ENCODE measurements around the gene PPP2R5C. TPM values are rescaled to one million over a fixed set of nuclear protein-coding genes. Genes with fewer than 3 reads are reported as not detected.
A peak's percentile ranks its signal among the peaks of the same experiment; 100 is the strongest.
"Not testable (repeated sequence)": the region's sequence is repeated elsewhere in the genome, so short reads cannot be mapped to it uniquely, and the experiment has no call there.

The PPP2R5C gene
- total and polyA plus RNA-seq, 4 experiments from 2014 or later = 273 to 620 (median 431) TPM

DNA sequence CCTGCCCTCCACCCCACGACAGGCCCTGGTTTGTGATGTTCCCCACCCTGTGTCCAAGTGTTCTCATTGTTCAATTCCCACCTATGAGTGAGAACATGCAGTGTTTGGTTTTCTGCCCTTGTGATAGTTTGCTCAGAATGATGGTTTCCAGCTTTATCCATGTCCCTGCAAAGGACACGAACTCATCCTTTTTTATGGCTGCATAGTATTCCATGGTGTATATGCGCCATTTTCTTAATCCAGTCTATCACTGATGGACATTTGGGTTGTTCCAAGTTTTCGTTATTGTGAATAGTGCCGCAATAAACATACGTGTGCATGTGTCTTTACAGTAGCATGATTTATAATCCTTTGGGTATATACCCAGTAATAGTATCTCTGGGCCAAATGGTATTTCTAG lies 17.1 kb upstream of the PPP2R5C start:
- H3K27ac Mint-ChIP-seq; POLR2A ChIA-PET (ENCODE audit: partially characterized antibody); H3K4me1 ChIP-seq (ENCODE audit: insufficient read depth, low read length); H3K4me3 Mint-ChIP-seq; H3K4me3 ChIP-seq (ENCODE audit: low read length in 2 of 2); H3K27me3 ChIP-seq (ENCODE audit: insufficient read depth, low read length); H3K27me3 Mint-ChIP-seq; intact Hi-C loops (cut with micrococcal nuclease); CTCF ChIA-PET (ENCODE audit: partially characterized antibody); H3K4me1 Mint-ChIP-seq; H3K9me3 ChIP-seq (ENCODE audit: control insufficient read depth in 1 of 2, low read length in 2 of 2); H3K27ac ChIP-seq (ENCODE audit: low read depth, low read length); DNase-seq; H3K36me3 ChIP-seq (ENCODE audit: insufficient read depth, low read length): not testable (repeated sequence)
- H3K36me3 Mint-ChIP-seq = peaks cover 8 to 16% of the 10 kb centered on the region in 2 donors
- H3K9me3 Mint-ChIP-seq = peaks cover 0 to 27% (median 18%) of the 10 kb centered on the region in 8 donors

DNA sequence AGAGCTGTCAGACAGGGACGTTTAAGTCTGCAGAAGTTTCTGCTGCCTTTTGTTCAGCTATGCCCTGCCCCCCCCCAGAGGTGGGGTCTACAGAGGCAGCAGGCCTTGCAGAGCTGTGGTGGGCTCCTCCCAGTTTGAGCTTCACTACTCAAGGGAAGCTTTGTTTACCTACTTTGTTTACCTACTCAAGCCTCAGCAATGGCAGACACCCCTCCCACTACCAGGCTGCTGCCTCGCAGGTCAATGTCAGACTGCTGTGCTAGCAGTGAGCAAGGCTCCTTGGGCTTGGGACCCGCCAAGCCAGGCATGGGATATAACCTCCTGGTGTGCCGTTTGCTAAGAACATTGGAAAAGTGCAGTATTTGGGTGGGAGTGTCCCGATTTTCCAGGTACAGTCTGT lies 11.8 kb upstream of the PPP2R5C start:
- H3K27ac ChIP-seq (ENCODE audit: low read depth, low read length); H3K36me3 Mint-ChIP-seq; H3K4me1 Mint-ChIP-seq; H3K4me3 ChIP-seq (ENCODE audit: low read length in 2 of 2); H3K9me3 Mint-ChIP-seq; H3K4me1 ChIP-seq (ENCODE audit: insufficient read depth, low read length); H3K27ac Mint-ChIP-seq; DNase-seq; H3K4me3 Mint-ChIP-seq; H3K36me3 ChIP-seq (ENCODE audit: insufficient read depth, low read length); intact Hi-C loops (cut with micrococcal nuclease); H3K27me3 ChIP-seq (ENCODE audit: insufficient read depth, low read length); H3K9me3 ChIP-seq (ENCODE audit: control insufficient read depth in 1 of 2, low read length in 2 of 2): not testable (repeated sequence)
- CTCF ChIA-PET (ENCODE audit: partially characterized antibody) = interaction anchor here (1.4 kb wide), 1 partner anchor 10 kb away, joined by 4 read pairs; no protein-coding TSS in a partner anchor
- POLR2A ChIA-PET (ENCODE audit: partially characterized antibody) = interaction anchor here (2.9 kb wide), 1 partner anchor 10 kb away, joined by 10 read pairs; no protein-coding TSS in a partner anchor
- H3K27me3 Mint-ChIP-seq = peaks cover 9 to 17% of the 10 kb centered on the region in 2 donors

GRCh38 chr14:101754893-101755292 lies 6.6 kb upstream of the PPP2R5C start:
- H3K27me3 ChIP-seq (ENCODE audit: insufficient read depth, low read length) = no peaks in the 10 kb centered on the region
- CTCF ChIA-PET (ENCODE audit: partially characterized antibody) = no interaction called here
- no peaks in the 10 kb centered on the region for H3K9me3 ChIP-seq (ENCODE audit: control insufficient read depth in 1 of 2, low read length in 2 of 2)
- Mint-ChIP-seq H3K27me3 (peaks cover 13 to 17% of the 10 kb centered on the region in 2 donors), H3K4me1 (peaks cover 2 to 13% (median 9%) of the 10 kb centered on the region in 4 donors), H3K4me3 (no peak overlapping the region), H3K9me3 (peaks cover 0 to 7% (median 3%) of the 10 kb centered on the region in 8 donors), H3K36me3 (peaks cover 0 to 4% of the 10 kb centered on the region in 2 donors), H3K27ac (no peak overlapping the region)
- no peak for DNase-seq
- no peak overlapping the region for H3K4me3 ChIP-seq (ENCODE audit: low read length in 2 of 2)
- H3K4me1 ChIP-seq (ENCODE audit: insufficient read depth, low read length) = peaks cover 7% of the 10 kb centered on the region
- no peak overlapping the region for H3K27ac ChIP-seq (ENCODE audit: low read depth, low read length)
- H3K36me3 ChIP-seq (ENCODE audit: insufficient read depth, low read length) = no peaks in the 10 kb centered on the region
- intact Hi-C loops (cut with micrococcal nuclease) = no loop called here
- POLR2A ChIA-PET (ENCODE audit: partially characterized antibody) = no interaction called here

GRCh38 chr14:101755591-101756324 lies 5.8 kb upstream of the PPP2R5C start:
- Histone ChIP-seq H3K27me3 (ENCODE audit: insufficient read depth, low read length) (no peaks in the 10 kb centered on the region), H3K36me3 (ENCODE audit: insufficient read depth, low read length) (no peaks in the 10 kb centered on the region), H3K4me1 (ENCODE audit: insufficient read depth, low read length) (peaks cover 10% of the 10 kb centered on the region), H3K4me3 (ENCODE audit: low read length in 2 of 2) (no peak overlapping the region), H3K9me3 (ENCODE audit: control insufficient read depth in 1 of 2, low read length in 2 of 2) (no peaks in the 10 kb centered on the region), H3K27ac (ENCODE audit: low read depth, low read length) (no peak overlapping the region)
- Mint-ChIP-seq H3K27me3 (peaks cover 13 to 15% of the 10 kb centered on the region in 2 donors), H3K4me3 (no peak overlapping the region), H3K27ac (no peak overlapping the region), H3K36me3 (peaks cover 4% of the 10 kb centered on the region in 2 donors), H3K9me3 (peaks cover 0 to 7% (median 3%) of the 10 kb centered on the region in 8 donors), H3K4me1 (peaks cover 5 to 16% (median 13%) of the 10 kb centered on the region in 4 donors)
- CTCF ChIA-PET (ENCODE audit: partially characterized antibody) = no interaction called here
- DNase-seq = no peak
- intact Hi-C loops (cut with micrococcal nuclease) = no loop called here
- POLR2A ChIA-PET (ENCODE audit: partially characterized antibody) = no interaction called here

DNA sequence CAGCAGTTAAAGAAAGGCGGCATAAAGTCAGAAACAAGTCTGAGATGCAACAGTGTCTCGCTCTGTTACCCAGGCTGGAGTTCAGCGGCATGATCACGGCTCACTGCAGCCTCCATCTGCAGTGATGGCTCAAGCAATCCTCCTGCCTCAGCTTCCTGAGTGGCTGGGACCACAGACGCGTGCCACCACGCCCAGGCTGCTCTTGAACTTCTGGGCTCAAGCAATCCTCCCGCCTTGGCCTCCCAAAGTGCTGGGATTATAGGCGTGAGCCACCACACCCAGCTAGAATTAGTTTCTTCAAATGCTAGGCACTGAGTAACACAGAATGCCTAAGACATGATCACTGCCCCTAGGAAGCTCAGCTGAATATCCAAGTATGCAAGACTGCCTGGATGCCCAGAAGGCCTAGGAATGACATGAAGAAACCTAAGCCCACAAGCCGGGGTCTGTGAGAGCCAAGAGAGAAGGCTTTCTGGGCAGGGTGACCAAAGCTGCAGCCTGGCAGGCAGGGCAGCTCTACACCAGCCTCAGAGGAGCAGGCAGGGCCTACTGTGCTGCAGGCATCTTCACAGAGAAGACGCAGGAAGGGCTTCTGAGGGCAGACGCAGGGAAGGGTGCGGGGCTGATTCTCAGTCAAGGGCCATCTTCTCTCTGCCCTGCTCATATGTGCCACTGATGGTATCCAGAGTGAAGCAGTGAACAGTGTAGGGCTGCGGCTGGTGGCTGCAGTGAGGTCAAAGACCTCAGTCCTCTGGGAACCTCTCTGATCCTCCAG lies 4.3 kb upstream of the PPP2R5C start:
- Mint-ChIP-seq H3K27ac (peak overlapping the region in 3 of 7 donors; percentile 46 to 95 (median 52)), H3K4me3 (no peak overlapping the region), H3K27me3 (peaks cover 8 to 9% of the 10 kb centered on the region in 2 donors), H3K36me3 (peaks cover 0 to 7% of the 10 kb centered on the region in 2 donors), H3K9me3 (peaks cover 0 to 7% (median under 1%) of the 10 kb centered on the region in 8 donors), H3K4me1 (peaks cover 5 to 17% (median 14%) of the 10 kb centered on the region in 4 donors)
- Histone ChIP-seq H3K27me3 (ENCODE audit: insufficient read depth, low read length) (no peaks in the 10 kb centered on the region), H3K27ac (ENCODE audit: low read depth, low read length) (no peak overlapping the region), H3K9me3 (ENCODE audit: control insufficient read depth in 1 of 2, low read length in 2 of 2) (no peaks in the 10 kb centered on the region), H3K36me3 (ENCODE audit: insufficient read depth, low read length) (no peaks in the 10 kb centered on the region), H3K4me3 (ENCODE audit: low read length in 2 of 2) (no peak overlapping the region), H3K4me1 (ENCODE audit: insufficient read depth, low read length) (peaks cover 10% of the 10 kb centered on the region)
- intact Hi-C loops (cut with micrococcal nuclease) = no loop called here
- ChIA-PET CTCF (ENCODE audit: partially characterized antibody) (no interaction called here), POLR2A (ENCODE audit: partially characterized antibody) (interaction anchor here (0.6 to 1.1 kb wide), 2 partner anchors 25 to 329 kb away, joined by 3 read pairs; no protein-coding TSS in a partner anchor)
- no peak for DNase-seq

GRCh38 chr14:101757839-101758211 lies 3.7 kb upstream of the PPP2R5C start:
- H3K36me3 Mint-ChIP-seq = peaks cover 0 to 11% of the 10 kb centered on the region in 2 donors
- POLR2A ChIA-PET (ENCODE audit: partially characterized antibody) = interaction anchor here (0.6 to 1.1 kb wide), 3 partner anchors 26 to 328 kb away, joined by 3 read pairs; no protein-coding TSS in a partner anchor
- H3K9me3 ChIP-seq (ENCODE audit: control insufficient read depth in 1 of 2, low read length in 2 of 2) = no peaks in the 10 kb centered on the region
- H3K27me3 Mint-ChIP-seq = peaks cover 8 to 9% of the 10 kb centered on the region in 2 donors
- peaks cover 0 to 7% (median 1%) of the 10 kb centered on the region in 8 donors for H3K9me3 Mint-ChIP-seq
- intact Hi-C loops (cut with micrococcal nuclease) = no loop called here
- H3K36me3 ChIP-seq (ENCODE audit: insufficient read depth, low read length) = no peaks in the 10 kb centered on the region
- CTCF ChIA-PET (ENCODE audit: partially characterized antibody) = no interaction called here
- no peak overlapping the region for H3K4me3 ChIP-seq (ENCODE audit: low read length in 2 of 2)
- peak overlapping the region in 2 of 7 donors; percentile 74 to 95 for H3K27ac Mint-ChIP-seq
- H3K4me1 ChIP-seq (ENCODE audit: insufficient read depth, low read length) = peaks cover 15% of the 10 kb centered on the region
- H3K27ac ChIP-seq (ENCODE audit: low read depth, low read length) = no peak overlapping the region
- H3K4me3 Mint-ChIP-seq = no peak overlapping the region
- DNase-seq = no peak
- peaks cover 8 to 23% (median 19%) of the 10 kb centered on the region in 4 donors for H3K4me1 Mint-ChIP-seq
- no peaks in the 10 kb centered on the region for H3K27me3 ChIP-seq (ENCODE audit: insufficient read depth, low read length)
